GM12878 (cell line): ENCODE data around the gene PTPRN2.

Source experiments
- CBX5 ChIP-seq: sonication (generic); IDR thresholded peaks from 2 replicates; pipeline ENCODE4 v1.6.1; 2016; ENCODE audit warnings: low read depth, moderate library complexity, mild to moderate bottlenecking, inconsistent platforms
- CEBPB ChIP-seq, 2 experiments: fragments of 150-350 bp in 1 of 2; IDR thresholded peaks; 2 replicates each; pipeline ENCODE4 v1.6.1; 2012 to 2014; ENCODE audit warnings: low read depth in 2 of 2, low read length in 2 of 2, borderline replicate concordance in 1 of 2, inconsistent platforms in 1 of 2
- CTCF ChIP-seq, 3 experiments: IDR thresholded peaks in 2 of 3; conservative IDR thresholded peaks in 1 of 3; 2 replicates each; pipeline ENCODE4 v1.5.1; 2011; ENCODE audit warnings: low read depth in 3 of 3, low read length in 3 of 3, mild to moderate bottlenecking in 3 of 3, control low read depth in 2 of 3, moderate library complexity in 2 of 3, inconsistent platforms in 1 of 3, mixed read lengths in 1 of 3; ENCODE audit not compliant: control insufficient read depth in 2 of 3, insufficient read depth in 1 of 3; ENCODE audit errors: extremely low read depth in 1 of 3
- EP300 ChIP-seq, 2 experiments: fragments of 150-350 bp in 1 of 2; IDR thresholded peaks; 2 replicates each; pipeline ENCODE4 v1.6.1; 2011 to 2012; ENCODE audit warnings: low read depth in 2 of 2, low read length in 2 of 2, borderline replicate concordance in 1 of 2, improper control_type of control experiment in 1 of 2, inconsistent platforms in 1 of 2; ENCODE audit not compliant: control insufficient read depth in 1 of 2
- IRF5 ChIP-seq: fragments of 450-650 bp; IDR thresholded peaks from 2 replicates; pipeline ENCODE4 v1.6.1; 2017; ENCODE audit warnings: borderline replicate concordance
- MAX ChIP-seq: IDR thresholded peaks from 2 replicates; pipeline ENCODE4 v1.6.1; 2012; ENCODE audit warnings: low read depth, low read length, improper control_type of control experiment
- PML ChIP-seq: IDR thresholded peaks from 2 replicates; pipeline ENCODE4 v1.6.1; 2012; ENCODE audit warnings: low read length, inconsistent platforms
- POLR2A ChIP-seq: IDR thresholded peaks from 2 replicates; pipeline ENCODE4 v1.6.1; 2011; ENCODE audit warnings: low read depth, mild to moderate bottlenecking, low read length
- POLR2AphosphoS5 ChIP-seq: IDR thresholded peaks from 2 replicates; pipeline ENCODE4 v1.6.1; 2011; ENCODE audit warnings: mild to moderate bottlenecking, low read length, inconsistent platforms
- REST ChIP-seq: IDR thresholded peaks from 2 replicates; pipeline ENCODE4 v1.6.1; 2012; ENCODE audit warnings: mild to moderate bottlenecking, low read depth, low read length
- TARDBP ChIP-seq: IDR thresholded peaks from 2 replicates; pipeline ENCODE4 v1.6.1; 2016; ENCODE audit warnings: borderline replicate concordance
- YBX1 ChIP-seq: fragments of 450-650 bp; IDR thresholded peaks from 2 replicates; pipeline ENCODE4 v1.6.1; 2016; ENCODE audit warnings: antibody characterized with exemption
- YY1 ChIP-seq: IDR thresholded peaks from 2 replicates; pipeline ENCODE4 v1.6.1; 2011; ENCODE audit warnings: low read depth, mild to moderate bottlenecking, low read length

GRCh38 chr7:158247758-158248487 lies 339.7 kb downstream of the PTPRN2 start:
- no peak for TF ChIP-seq REST
- no peak for TF ChIP-seq CTCF (IDR thresholded peaks at IDR 0.05 in 2 of 3, conservative IDR thresholded peaks at IDR 0.05 in 1 of 3; ENCODE audit: control insufficient read depth in 2 of 3, extremely low read depth in 1 of 3, insufficient read depth in 1 of 3, low read depth in 3 of 3, low read length in 3 of 3)
- no peak for TF ChIP-seq POLR2A
- no peak for TF ChIP-seq POLR2AphosphoS5
- no peak for TF ChIP-seq TARDBP
- TF ChIP-seq YY1 = no peak
- TF ChIP-seq EP300 (IDR thresholded peaks at IDR 0.05; ENCODE audit: borderline replicate concordance in 1 of 2, control insufficient read depth in 1 of 2, low read depth in 2 of 2, low read length in 2 of 2) = no peak
- TF ChIP-seq PML = no peak
- TF ChIP-seq IRF5 = no peak
- TF ChIP-seq MAX = no peak
- no peak for TF ChIP-seq CBX5
- TF ChIP-seq YBX1 = no peak
- TF ChIP-seq CEBPB (IDR thresholded peaks at IDR 0.05; ENCODE audit: borderline replicate concordance in 1 of 2, low read depth in 2 of 2, low read length in 2 of 2) = no peak
